Neural cell (in vitro differentiated cells): ENCODE measurements around the gene TXNIP. TPM values are rescaled to one million over a fixed set of nuclear protein-coding genes. Genes with fewer than 3 reads are reported as not detected.

Experiments used
- H2AFZ ChIP-seq: fragments of 200-600, 300-800 bp; sonication (generic), shearing (Covaris generic); 2 replicates; pipeline ENCODE4 v1.6.0; 2014; ENCODE audit warnings: low read depth, mild to moderate bottlenecking, antibody characterized with exemption, low read length, moderate library complexity
- H3F3A ChIP-seq: fragments of 200-600 bp; shearing (Covaris generic); 2 replicates; pipeline ENCODE4 v1.6.1; 2016; ENCODE audit warnings: mild to moderate bottlenecking, moderate library complexity, mixed read lengths, antibody characterized with exemption, low read length; ENCODE audit not compliant: insufficient read depth, poor library complexity, severe bottlenecking
- H3K27ac ChIP-seq: fragments of 200-600, 300-800 bp; sonication (generic), shearing (Covaris generic); 2 replicates; pipeline ENCODE4 v1.5.1; 2014; ENCODE audit warnings: mild to moderate bottlenecking, low read length, moderate library complexity
- H3K27me3 ChIP-seq: fragments of 300-800, 200-600 bp; sonication (generic), shearing (Covaris generic); 2 replicates; pipeline ENCODE4 v1.6.0; 2014; ENCODE audit warnings: mild to moderate bottlenecking, low read depth, low read length, moderate library complexity; ENCODE audit not compliant: insufficient read depth
- H3K36me3 ChIP-seq: fragments of 300-800, 200-600 bp; sonication (generic), shearing (Covaris generic); 2 replicates; pipeline ENCODE4 v1.5.1; 2014; ENCODE audit warnings: mild to moderate bottlenecking, antibody characterized with exemption, low read length, moderate library complexity; ENCODE audit not compliant: insufficient read depth
- H3K4me2 ChIP-seq: fragments of 300-800, 200-600 bp; sonication (generic), shearing (Covaris generic); 2 replicates; pipeline ENCODE4 v1.6.0; 2014; ENCODE audit warnings: mild to moderate bottlenecking, low read length
- H3K4me3 ChIP-seq: fragments of 300-800, 200-600 bp; sonication (generic), shearing (Covaris generic); 2 replicates; pipeline ENCODE4 v1.5.1; 2014; ENCODE audit warnings: mild to moderate bottlenecking, low read length, moderate library complexity
- H3K79me2 ChIP-seq: fragments of 200-600 bp; shearing (Covaris generic); replicated peaks from 2 replicates; pipeline ENCODE4 v1.6.0; 2014; ENCODE audit warnings: mild to moderate bottlenecking, low read length, moderate library complexity; ENCODE audit not compliant: insufficient read depth
- H3K9ac ChIP-seq: fragments of 300-800, 200-600 bp; sonication (generic), shearing (Covaris generic); 2 replicates; pipeline ENCODE4 v1.6.1; 2016; ENCODE audit warnings: mild to moderate bottlenecking, low read length, mixed read lengths
- H3K9me2 ChIP-seq: fragments of 200-600 bp; shearing (Covaris generic); 2 replicates; pipeline ENCODE4 v1.6.1; 2016; ENCODE audit warnings: mild to moderate bottlenecking, low read length, mixed read lengths; ENCODE audit not compliant: insufficient read depth
- H3K9me3 ChIP-seq: fragments of 200-600, 300-800 bp; sonication (generic), shearing (Covaris generic); 2 replicates; pipeline ENCODE4 v1.6.1; 2016; ENCODE audit warnings: mild to moderate bottlenecking, mixed run types, low read length, moderate library complexity, mixed read lengths
- H4K20me1 ChIP-seq: fragments of 200-600 bp; shearing (Covaris generic); 2 replicates; pipeline ENCODE4 v1.6.1; 2016; ENCODE audit warnings: mild to moderate bottlenecking, mixed run types; ENCODE audit not compliant: insufficient read depth
- EP300 ChIP-seq: fragments of 450-650 bp; conservative IDR thresholded peaks from 2 replicates; pipeline ENCODE4 v1.6.1; 2014; ENCODE audit warnings: antibody characterized with exemption, mild to moderate bottlenecking, moderate library complexity; ENCODE audit not compliant: poor library complexity, severe bottlenecking
- EZH2 ChIP-seq: fragments of 200-600, 300-800 bp; shearing (Covaris generic), sonication (generic); IDR thresholded peaks from 2 replicates; pipeline ENCODE4 v1.6.1; 2014; ENCODE audit warnings: antibody characterized with exemption, low read length, borderline replicate concordance, mild to moderate bottlenecking; ENCODE audit not compliant: insufficient read depth, poor library complexity, severe bottlenecking
- MXI1 ChIP-seq: fragments of 450-650 bp; conservative IDR thresholded peaks from 2 replicates; pipeline ENCODE4 v1.6.1; 2014; ENCODE audit warnings: antibody characterized with exemption, mild to moderate bottlenecking; ENCODE audit not compliant: poor library complexity, severe bottlenecking
- POLR2AphosphoS5 ChIP-seq: IDR thresholded peaks from 2 replicates; pipeline ENCODE4 v1.6.1; 2012
- RAD21 ChIP-seq: fragments of 450-650 bp; conservative IDR thresholded peaks from 2 replicates; pipeline ENCODE4 v1.6.1; 2014; ENCODE audit warnings: antibody characterized with exemption, mild to moderate bottlenecking, moderate library complexity
- SMC3 ChIP-seq: fragments of 450-650 bp; conservative IDR thresholded peaks from 2 replicates; pipeline ENCODE4 v1.6.1; 2014; ENCODE audit warnings: antibody characterized with exemption, mild to moderate bottlenecking, moderate library complexity; ENCODE audit not compliant: poor library complexity
- TAF1 ChIP-seq: IDR thresholded peaks from 2 replicates; pipeline ENCODE4 v1.6.1; 2012; ENCODE audit warnings: low read depth
- polyA plus RNA-seq: library from polyadenylated mRNA; depleted of rRNA; stranded (reverse); fragments of >200 nt; gene quantifications from 2 replicates; pipeline ENCODE4 v1.2.3, GENCODE V29; 2014
- TF ChIP-seq, protein P1 (sequence below): fragments of 450-650 bp; IDR thresholded peaks from 2 replicates; pipeline ENCODE4 v1.5.1; 2014; ENCODE audit warnings: antibody characterized with exemption, mild to moderate bottlenecking, moderate library complexity; ENCODE audit not compliant: poor library complexity, severe bottlenecking
- TF ChIP-seq, protein P2 (sequence below): IDR thresholded peaks from 2 replicates; pipeline ENCODE4 v1.6.1; 2012; ENCODE audit warnings: borderline replicate concordance

TXNIP gene
- polyA plus RNA-seq, 1 donor from 2014 or later = 140 TPM

DNA sequence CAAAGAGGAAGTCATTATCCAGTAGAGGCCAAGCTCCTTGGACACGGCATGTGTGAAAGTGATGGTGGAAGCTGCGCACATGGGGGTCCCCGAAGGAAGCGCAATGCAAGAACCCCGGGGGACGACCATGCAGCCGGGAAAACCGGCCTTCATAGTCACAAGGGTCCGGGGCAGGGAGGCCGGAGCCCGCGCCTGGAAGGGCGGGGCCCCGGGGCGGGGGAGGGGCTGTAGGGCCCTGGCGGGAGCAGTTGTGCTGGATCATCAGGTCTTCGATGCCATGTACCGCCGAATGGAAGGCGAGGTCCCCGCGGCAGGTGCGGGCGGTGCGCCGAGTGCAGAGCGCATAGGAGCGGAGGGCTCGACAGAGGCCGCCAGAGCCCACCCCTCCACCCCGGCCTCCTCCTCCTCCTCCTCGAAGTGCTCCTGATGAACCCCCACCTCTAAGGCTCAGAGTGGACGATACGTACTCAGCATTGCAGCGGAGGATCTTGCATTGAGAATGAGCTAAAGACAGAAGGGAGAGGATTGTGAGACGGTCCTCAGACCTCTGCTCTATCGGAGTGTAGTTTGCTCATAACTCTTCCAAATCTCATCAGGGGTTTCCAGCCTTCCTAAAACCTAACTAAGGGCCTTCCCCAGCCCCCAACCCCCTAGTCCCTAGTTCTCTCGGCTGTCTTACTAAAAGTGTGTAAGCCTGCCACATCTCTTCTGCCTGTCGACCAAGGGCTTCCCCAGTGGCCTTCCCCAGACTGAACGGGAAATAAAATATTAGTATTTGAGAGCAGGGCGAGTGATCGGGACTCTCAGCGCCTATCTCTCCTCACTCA lies 23.1 kb upstream of the TXNIP start:
- Histone ChIP-seq H3K27me3 (peaks cover 17% of the 10 kb centered on the region), H3K36me3 (no peaks in the 10 kb centered on the region), H4K20me1 (no peaks in the 10 kb centered on the region), H3K4me3 (no peak overlapping the region), H3K79me2 (no peaks in the 10 kb centered on the region), H3K9me2 (no peaks in the 10 kb centered on the region), H3K9ac (no peak overlapping the region), H3K27ac (no peak overlapping the region), H2AFZ (no peak overlapping the region), H3F3A (no peaks in the 10 kb centered on the region), H3K9me3 (no peaks in the 10 kb centered on the region), H3K4me2 (no peak overlapping the region)
- TF ChIP-seq, protein P1, sequence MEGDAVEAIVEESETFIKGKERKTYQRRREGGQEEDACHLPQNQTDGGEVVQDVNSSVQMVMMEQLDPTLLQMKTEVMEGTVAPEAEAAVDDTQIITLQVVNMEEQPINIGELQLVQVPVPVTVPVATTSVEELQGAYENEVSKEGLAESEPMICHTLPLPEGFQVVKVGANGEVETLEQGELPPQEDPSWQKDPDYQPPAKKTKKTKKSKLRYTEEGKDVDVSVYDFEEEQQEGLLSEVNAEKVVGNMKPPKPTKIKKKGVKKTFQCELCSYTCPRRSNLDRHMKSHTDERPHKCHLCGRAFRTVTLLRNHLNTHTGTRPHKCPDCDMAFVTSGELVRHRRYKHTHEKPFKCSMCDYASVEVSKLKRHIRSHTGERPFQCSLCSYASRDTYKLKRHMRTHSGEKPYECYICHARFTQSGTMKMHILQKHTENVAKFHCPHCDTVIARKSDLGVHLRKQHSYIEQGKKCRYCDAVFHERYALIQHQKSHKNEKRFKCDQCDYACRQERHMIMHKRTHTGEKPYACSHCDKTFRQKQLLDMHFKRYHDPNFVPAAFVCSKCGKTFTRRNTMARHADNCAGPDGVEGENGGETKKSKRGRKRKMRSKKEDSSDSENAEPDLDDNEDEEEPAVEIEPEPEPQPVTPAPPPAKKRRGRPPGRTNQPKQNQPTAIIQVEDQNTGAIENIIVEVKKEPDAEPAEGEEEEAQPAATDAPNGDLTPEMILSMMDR = no peak
- TF ChIP-seq MXI1 (no peak), POLR2AphosphoS5 (no peak), SMC3 (no peak), EZH2 (no peak), TAF1 (no peak), RAD21 (no peak), EP300 (no peak)
- TF ChIP-seq, protein P2, sequence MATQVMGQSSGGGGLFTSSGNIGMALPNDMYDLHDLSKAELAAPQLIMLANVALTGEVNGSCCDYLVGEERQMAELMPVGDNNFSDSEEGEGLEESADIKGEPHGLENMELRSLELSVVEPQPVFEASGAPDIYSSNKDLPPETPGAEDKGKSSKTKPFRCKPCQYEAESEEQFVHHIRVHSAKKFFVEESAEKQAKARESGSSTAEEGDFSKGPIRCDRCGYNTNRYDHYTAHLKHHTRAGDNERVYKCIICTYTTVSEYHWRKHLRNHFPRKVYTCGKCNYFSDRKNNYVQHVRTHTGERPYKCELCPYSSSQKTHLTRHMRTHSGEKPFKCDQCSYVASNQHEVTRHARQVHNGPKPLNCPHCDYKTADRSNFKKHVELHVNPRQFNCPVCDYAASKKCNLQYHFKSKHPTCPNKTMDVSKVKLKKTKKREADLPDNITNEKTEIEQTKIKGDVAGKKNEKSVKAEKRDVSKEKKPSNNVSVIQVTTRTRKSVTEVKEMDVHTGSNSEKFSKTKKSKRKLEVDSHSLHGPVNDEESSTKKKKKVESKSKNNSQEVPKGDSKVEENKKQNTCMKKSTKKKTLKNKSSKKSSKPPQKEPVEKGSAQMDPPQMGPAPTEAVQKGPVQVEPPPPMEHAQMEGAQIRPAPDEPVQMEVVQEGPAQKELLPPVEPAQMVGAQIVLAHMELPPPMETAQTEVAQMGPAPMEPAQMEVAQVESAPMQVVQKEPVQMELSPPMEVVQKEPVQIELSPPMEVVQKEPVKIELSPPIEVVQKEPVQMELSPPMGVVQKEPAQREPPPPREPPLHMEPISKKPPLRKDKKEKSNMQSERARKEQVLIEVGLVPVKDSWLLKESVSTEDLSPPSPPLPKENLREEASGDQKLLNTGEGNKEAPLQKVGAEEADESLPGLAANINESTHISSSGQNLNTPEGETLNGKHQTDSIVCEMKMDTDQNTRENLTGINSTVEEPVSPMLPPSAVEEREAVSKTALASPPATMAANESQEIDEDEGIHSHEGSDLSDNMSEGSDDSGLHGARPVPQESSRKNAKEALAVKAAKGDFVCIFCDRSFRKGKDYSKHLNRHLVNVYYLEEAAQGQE = no peak

DNA sequence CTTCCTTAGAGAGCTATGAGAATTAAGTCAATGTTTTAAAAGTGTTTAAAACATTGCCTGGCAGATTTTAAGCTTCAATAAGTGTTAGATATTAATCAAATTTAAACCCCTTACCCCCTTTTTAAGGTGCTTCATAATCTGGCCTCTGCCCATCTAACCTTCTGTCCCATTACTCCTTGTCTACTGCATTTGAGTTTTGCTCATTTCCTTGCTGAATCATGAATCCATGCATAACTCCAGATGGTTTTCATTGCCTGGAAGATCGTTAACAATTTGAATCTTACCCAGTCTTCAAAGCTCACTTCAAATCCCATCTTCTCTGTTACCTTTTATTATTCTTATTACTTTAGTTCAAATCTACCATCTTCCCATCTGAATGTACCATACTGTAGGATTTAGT lies 20.5 kb upstream of the TXNIP start:
- no peak overlapping the region for H2AFZ ChIP-seq
- no peak overlapping the region for H3K9ac ChIP-seq
- no peak overlapping the region for H3K4me2 ChIP-seq
- H3K4me3 ChIP-seq = no peak overlapping the region
- H3K79me2 ChIP-seq = no peaks in the 10 kb centered on the region
- no peaks in the 10 kb centered on the region for H3K9me2 ChIP-seq
- no peaks in the 10 kb centered on the region for H4K20me1 ChIP-seq
- H3K9me3 ChIP-seq = no peaks in the 10 kb centered on the region
- peaks cover 17% of the 10 kb centered on the region for H3K27me3 ChIP-seq
- no peak for TF ChIP-seq MXI1
- TF ChIP-seq TAF1 = no peak
- no peak for TF ChIP-seq EZH2
- TF ChIP-seq POLR2AphosphoS5 = no peak
- TF ChIP-seq, protein P2 = no peak
- TF ChIP-seq, protein P1 = no peak
- TF ChIP-seq RAD21 = no peak
- TF ChIP-seq EP300 = no peak
- no peak overlapping the region for H3K27ac ChIP-seq
- H3K36me3 ChIP-seq = no peaks in the 10 kb centered on the region
- H3F3A ChIP-seq = no peaks in the 10 kb centered on the region
